Endothelial cell of umbilical vein (primary cell): ENCODE data around the gene PKHD1. TPM values are rescaled to one million over a fixed set of nuclear protein-coding genes. Genes with fewer than 3 reads are reported as not detected.

ENCODE experiments used
- BruUV-seq: library from RNA; stranded (reverse); fragments of 400-500 nt; replicated peaks from 2 replicates; lab custom pipeline; 2021; lab: Mats Ljungman, UMichigan
- CTCF ChIA-PET: fragments of 300-600, 350-600 bp; sonication (Branson Sonifier 250); formaldehyde crosslinking; loops from one replicate; lab custom pipeline; 2021; ENCODE audit warnings: antibody characterized with exemption, inconsistent platforms; lab: Charles Lee
- POLR2A ChIA-PET: fragments of 300-600, 350-600 bp; sonication (Branson Sonifier 250); formaldehyde crosslinking; loops from one replicate; lab custom pipeline; 2021; ENCODE audit warnings: antibody characterized with exemption, inconsistent platforms; lab: Charles Lee
- DNase-seq: peaks from one replicate; pipeline ENCODE4 v3.0.0-alpha.2; 2011; ENCODE audit warnings: low read depth, low spot score
- FAIRE-seq: peaks from 2 replicates; lab custom pipeline; 2011; peaks lifted over from hg19 to GRCh38; lab: Jason Lieb, UNC
- H2AFZ ChIP-seq: 2 replicates; pipeline ENCODE4 v1.6.0; 2012; ENCODE audit warnings: low read depth, low read length, control low read depth, inconsistent platforms
- H3K27ac ChIP-seq: 2 replicates; pipeline ENCODE4 v1.5.1; 2011; ENCODE audit warnings: low read depth, mild to moderate bottlenecking, control low read depth, low read length, moderate library complexity; ENCODE audit not compliant: insufficient read depth
- H3K27me3 ChIP-seq, 2 experiments: 2 replicates each; pipeline versions ENCODE4 v1.6.0 to v1.6.1; 2011; ENCODE audit warnings: low read length in 2 of 2, mixed read lengths in 1 of 2; ENCODE audit not compliant: control insufficient read depth in 2 of 2, insufficient read depth in 2 of 2
- H3K36me3 ChIP-seq, 2 experiments: 2 replicates in 1 of 2; 3 replicates in 1 of 2; pipeline ENCODE4 v1.5.1; 2011; ENCODE audit warnings: low read length in 2 of 2, mild to moderate bottlenecking in 1 of 2, moderate library complexity in 1 of 2; ENCODE audit not compliant: control insufficient read depth in 2 of 2, insufficient read depth in 2 of 2; ENCODE audit errors: extremely low read depth in 1 of 2
- H3K4me1 ChIP-seq: 3 replicates; pipeline ENCODE4 v1.5.1; 2011; ENCODE audit warnings: mild to moderate bottlenecking, low read length; ENCODE audit not compliant: control insufficient read depth, insufficient read depth; ENCODE audit errors: extremely low read depth
- H3K4me2 ChIP-seq: 2 replicates; pipeline ENCODE4 v1.6.1; 2011; ENCODE audit warnings: low read length, control low read depth, mixed read lengths; ENCODE audit not compliant: insufficient read depth
- H3K4me3 ChIP-seq, 3 experiments: fragments of 200-600 bp in 1 of 3; sonication (generic), shearing (Covaris generic) in 1 of 3; replicated peaks in 1 of 3; 2 replicates each; pipeline ENCODE4 v1.5.1; 2011 to 2016; ENCODE audit warnings: control low read depth in 3 of 3, low read length in 3 of 3, mild to moderate bottlenecking in 2 of 3, inconsistent platforms in 1 of 3, low read depth in 1 of 3, moderate library complexity in 1 of 3; ENCODE audit not compliant: insufficient read depth in 1 of 3
- H3K79me2 ChIP-seq: 2 replicates; pipeline ENCODE4 v1.6.0; 2012; ENCODE audit warnings: low read length, inconsistent platforms; ENCODE audit not compliant: control insufficient read depth, insufficient read depth
- H3K9ac ChIP-seq: replicated peaks from 2 replicates; pipeline ENCODE3; 2011; ENCODE audit warnings: low read length, control low read depth; ENCODE audit not compliant: insufficient read depth; ENCODE audit errors: extremely low read depth
- H3K9me1 ChIP-seq: replicated peaks from 3 replicates; pipeline ENCODE4 v1.6.0; 2011; ENCODE audit warnings: mild to moderate bottlenecking, low read length; ENCODE audit not compliant: control insufficient read depth, insufficient read depth; ENCODE audit errors: extremely low read depth
- H3K9me3 ChIP-seq: replicated peaks from 2 replicates; pipeline ENCODE4 v1.5.1; 2012; ENCODE audit warnings: low read length, inconsistent platforms; ENCODE audit not compliant: control insufficient read depth, insufficient read depth
- H4K20me1 ChIP-seq: replicated peaks from 2 replicates; pipeline ENCODE3; 2011; ENCODE audit warnings: mild to moderate bottlenecking, low read length; ENCODE audit not compliant: control insufficient read depth, insufficient read depth; ENCODE audit errors: extremely low read depth
- CTCF ChIP-seq, 2 donors: IDR thresholded peaks; 1 replicate in 1 of 2; 2 replicates in 1 of 2; pipeline ENCODE4 v1.5.1; 2011; ENCODE audit warnings: low read length in 2 of 2, mild to moderate bottlenecking in 2 of 2, moderate library complexity in 2 of 2, control low read depth in 1 of 2, inconsistent platforms in 1 of 2, low read depth in 1 of 2; ENCODE audit not compliant: insufficient read depth in 1 of 2; ENCODE audit errors: extremely low read depth in 1 of 2
- EZH2 ChIP-seq: IDR thresholded peaks from 2 replicates; pipeline ENCODE4 v1.6.1; 2012; ENCODE audit warnings: borderline replicate concordance, low read depth, mild to moderate bottlenecking, moderate library complexity, low read length, inconsistent platforms; ENCODE audit not compliant: severe bottlenecking
- FOS ChIP-seq: IDR thresholded peaks from 2 replicates; pipeline ENCODE4 v1.6.1; 2011; ENCODE audit warnings: mild to moderate bottlenecking, low read length, moderate library complexity, borderline replicate concordance; ENCODE audit not compliant: insufficient read depth
- GATA2 ChIP-seq: IDR thresholded peaks from 2 replicates; pipeline ENCODE4 v1.7.0; 2011; ENCODE audit warnings: low read depth, mild to moderate bottlenecking, moderate library complexity, mixed read lengths, low read length; ENCODE audit not compliant: insufficient read length, insufficient read depth
- JUN ChIP-seq: IDR thresholded peaks from 2 replicates; pipeline ENCODE4 v1.6.1; 2011; ENCODE audit warnings: borderline replicate concordance, low read depth; ENCODE audit not compliant: insufficient read length, insufficient read depth
- MAX ChIP-seq: IDR thresholded peaks from 2 replicates; pipeline ENCODE4 v1.6.1; 2011; ENCODE audit not compliant: insufficient read depth, insufficient read length
- MYC ChIP-seq: IDR thresholded peaks from one replicate; pipeline ENCODE4 v1.6.1; 2011; ENCODE audit warnings: mild to moderate bottlenecking, low read depth, low read length
- POLR2A ChIP-seq: IDR thresholded peaks from 2 replicates; pipeline ENCODE4 v1.6.1; 2012; ENCODE audit warnings: low read depth, mild to moderate bottlenecking, control low read depth, low read length
- POLR2AphosphoS5 ChIP-seq: IDR thresholded peaks from 2 replicates; pipeline ENCODE4 v1.6.1; 2012; ENCODE audit warnings: low read depth, mild to moderate bottlenecking, control low read depth, low read length, moderate library complexity; ENCODE audit not compliant: insufficient read depth
- dilution Hi-C: fragments of 300-500 bp; cut with MboI; formaldehyde crosslinking; loops from one replicate; pipeline ENCODE4 v1.15.0; 2019; ENCODE audit warnings: low sequenced_read_pairs; ENCODE audit not compliant: extremely low pct_ligation_motif_present
- intact Hi-C: fragments of 100-400 bp; cut with micrococcal nuclease; formaldehyde crosslinking; loops from one replicate; pipeline ENCODE4 v1.10.0; 2022
- polyA plus RNA-seq, 4 experiments: library from polyadenylated mRNA; depleted of rRNA in 3 of 4; stranded (reverse) in 3 of 4; unstranded in 1 of 4; fragments of >200 nt; gene quantifications; 2 replicates each; pipeline versions ENCODE4 v1.2.1 to v1.2.3, GENCODE V29; 2011 to 2012; ENCODE audit warnings: missing spikeins in 1 of 4
- total RNA-seq: library from RNA; stranded (reverse); gene quantifications from 2 replicates; pipeline ENCODE4 v1.2.3, GENCODE V29; 2021

The PKHD1 gene
- total and polyA plus RNA-seq, 2 donors (not counting 3 experiments of a cell fraction or from before 2014, with no cell fraction given): not detected

- Histone ChIP-seq H3K4me1 (no peaks in the 10 kb centered on the region), H2AFZ (no peak overlapping the region), H3K27me3 (no peaks in the 10 kb centered on the region), H3K4me3 (no peak overlapping the region), H3K9ac (no peak overlapping the region), H3K9me3 (no peaks in the 10 kb centered on the region), H3K36me3 (no peaks in the 10 kb centered on the region), H3K9me1 (no peaks in the 10 kb centered on the region), H3K4me2 (no peak overlapping the region), H3K79me2 (no peaks in the 10 kb centered on the region), H3K27ac (no peak overlapping the region), H4K20me1 (no peaks in the 10 kb centered on the region)
- FAIRE-seq: no peak
- BruUV-seq: no TSS peak
- ChIA-PET POLR2A (no interaction called here), CTCF (no interaction called here)
- TF ChIP-seq FOS: no peak
- TF ChIP-seq MAX: no peak
- TF ChIP-seq JUN: no peak
- no peak for TF ChIP-seq EZH2
- TF ChIP-seq CTCF (IDR thresholded peaks at IDR 0.05; ENCODE audit: extremely low read depth in 1 of 2, insufficient read depth in 1 of 2, low read depth in 1 of 2, low read length in 2 of 2): no peak
- no peak for TF ChIP-seq POLR2AphosphoS5
- TF ChIP-seq POLR2A: no peak
- no peak for TF ChIP-seq GATA2
- TF ChIP-seq MYC: no peak
- DNase-seq: no peak
- dilution Hi-C loops: no loop called here
- intact Hi-C loops: no loop called here
Measured at GRCh38 chr6:52027699-52028098, 59.7 kb downstream of the PKHD1 start.
